ENCODE data around the gene SNTG2. TPM values are rescaled to one million over a fixed set of nuclear protein-coding genes. Genes with fewer than 3 reads are reported as not detected.

Gene SNTG2
- total RNA-seq, 1 experiment from 2014 or later: 20.5 TPM

- no peak for TF ChIP-seq ZNF512 (CRISPR knock-in tag; IDR thresholded peaks at IDR 0.05; ENCODE audit: borderline replicate concordance)
- TF ChIP-seq ZNF138 (CRISPR knock-in tag; conservative IDR thresholded peaks at IDR 0.05): no peak
These were observed 12.3 kb upstream of the SNTG2 start (continued) for GRCh38 chr2:938181-939005.

- ChIA-PET CTCF (no interaction called here), POLR2A (no interaction called here)
- DNase-seq (ENCODE audit: low spot score) (no peak), ATAC-seq (no peak)
- Mint-ChIP-seq H3K27me3 (ENCODE audit: low read depth) (peaks cover 57% of the 10 kb centered on the region), H3K4me3 (no peak overlapping the region), H3K4me1 (peaks cover 6% of the 10 kb centered on the region), H3K9me3 (peaks cover 21% of the 10 kb centered on the region), H3K36me3 (peaks cover 23% of the 10 kb centered on the region), H3K27ac (no peak overlapping the region)
- TF ChIP-seq TEAD4 (CRISPR knock-in tag; IDR thresholded peaks at IDR 0.05) (no peak), GRHL2 (CRISPR knock-in tag; IDR thresholded peaks at IDR 0.05; ENCODE audit: insufficient replicate concordance, severe bottlenecking) (no peak), STAT6 (CRISPR knock-in tag; conservative IDR thresholded peaks at IDR 0.05; ENCODE audit: low read depth) (no peak), USF1 (CRISPR knock-in tag; IDR thresholded peaks at IDR 0.05) (no peak), TEAD1 (CRISPR knock-in tag; IDR thresholded peaks at IDR 0.05) (no peak), CBFB (CRISPR knock-in tag; IDR thresholded peaks at IDR 0.05; ENCODE audit: low read depth) (no peak), NFYB (CRISPR knock-in tag; conservative IDR thresholded peaks at IDR 0.05; ENCODE audit: low read depth) (no peak), ZNF425 (CRISPR knock-in tag; conservative IDR thresholded peaks at IDR 0.05) (no peak), E2F4 (CRISPR knock-in tag; IDR thresholded peaks at IDR 0.05; ENCODE audit: borderline replicate concordance, low read depth) (no peak), ZMAT4 (CRISPR knock-in tag; IDR thresholded peaks at IDR 0.05) (no peak), ATF3 (CRISPR knock-in tag; conservative IDR thresholded peaks at IDR 0.05) (no peak), EMX1 (CRISPR knock-in tag; IDR thresholded peaks at IDR 0.05) (no peak), NFE2L1 (CRISPR knock-in tag; IDR thresholded peaks at IDR 0.05) (no peak), ZSCAN18 (CRISPR knock-in tag; IDR thresholded peaks at IDR 0.05) (no peak), ATF1 (CRISPR knock-in tag; IDR thresholded peaks at IDR 0.05) (no peak), ZNF281 (CRISPR knock-in tag; IDR thresholded peaks at IDR 0.05) (no peak)
These were observed 10.6 kb upstream of the SNTG2 start for GRCh38 chr2:939936-940601.
